OCI-LY1 (cell line): Measurements from ENCODE around the gene ARHGAP44.

Source experiments
- H2AFZ ChIP-seq: fragments of 200-600 bp; sonication (generic), shearing (Covaris generic); 2 replicates; pipeline ENCODE4 v1.6.0; 2014; ENCODE audit warnings: antibody characterized with exemption, mild to moderate bottlenecking, low read length
- H3F3A ChIP-seq: fragments of 200-600 bp; sonication (generic), shearing (Covaris generic); 2 replicates; pipeline ENCODE4 v1.6.0; 2014; ENCODE audit warnings: mild to moderate bottlenecking, antibody characterized with exemption, low read length, moderate library complexity; ENCODE audit not compliant: insufficient read depth
- H3K27ac ChIP-seq: fragments of 200-600 bp; sonication (generic); 2 replicates; pipeline ENCODE4 v1.5.1; 2014; ENCODE audit warnings: low read length, mixed run types, mild to moderate bottlenecking, low read depth; ENCODE audit not compliant: poor library complexity, severe bottlenecking
- H3K27me3 ChIP-seq: fragments of 200-600 bp; sonication (generic); 2 replicates; pipeline ENCODE4 v1.6.0; 2014; ENCODE audit warnings: antibody characterized with exemption, mild to moderate bottlenecking, low read length, moderate library complexity; ENCODE audit not compliant: insufficient read depth
- H3K36me3 ChIP-seq: fragments of 200-600 bp; sonication (generic); 2 replicates; pipeline ENCODE4 v1.6.1; 2014; ENCODE audit warnings: mild to moderate bottlenecking, antibody characterized with exemption, low read length, moderate library complexity, mixed read lengths; ENCODE audit not compliant: insufficient read depth
- H3K4me1 ChIP-seq: fragments of 200-600 bp; sonication (generic); 2 replicates; pipeline ENCODE4 v1.5.1; 2014; ENCODE audit warnings: mild to moderate bottlenecking, low read length, moderate library complexity; ENCODE audit not compliant: insufficient read depth, severe bottlenecking
- H3K4me2 ChIP-seq: fragments of 200-600 bp; sonication (generic), shearing (Covaris generic); 2 replicates; pipeline ENCODE4 v1.6.1; 2014; ENCODE audit warnings: low read length
- H3K4me3 ChIP-seq: fragments of 200-600 bp; sonication (generic); 2 replicates; pipeline ENCODE4 v1.5.1; 2014; ENCODE audit warnings: low read length, low read depth, mild to moderate bottlenecking, mixed read lengths; ENCODE audit not compliant: poor library complexity, severe bottlenecking
- H3K79me2 ChIP-seq: fragments of 200-600 bp; shearing (Covaris generic); 2 replicates; pipeline ENCODE4 v1.6.1; 2016; ENCODE audit warnings: mixed run types, low read length, mixed read lengths; ENCODE audit not compliant: insufficient read depth
- H3K9ac ChIP-seq: fragments of 200-600 bp; sonication (generic), shearing (Covaris generic); 2 replicates; pipeline ENCODE4 v1.6.1; 2014; ENCODE audit warnings: mild to moderate bottlenecking, low read length, mixed read lengths
- H3K9me2 ChIP-seq: fragments of 200-600 bp; sonication (generic), shearing (Covaris generic); 2 replicates; pipeline ENCODE4 v1.6.1; 2014; ENCODE audit warnings: low read depth, mild to moderate bottlenecking, low read length, mixed read lengths
- H3K9me3 ChIP-seq: fragments of 200-600 bp; shearing (Covaris generic); 2 replicates; pipeline ENCODE4 v1.6.1; 2014; ENCODE audit warnings: low read length, mixed read lengths
- H4K20me1 ChIP-seq: fragments of 200-600 bp; sonication (generic), shearing (Covaris generic); 2 replicates; pipeline ENCODE4 v1.6.0; 2016; ENCODE audit warnings: mild to moderate bottlenecking, low read length; ENCODE audit not compliant: insufficient read depth
- EZH2 ChIP-seq: fragments of 200-600 bp; sonication (generic), shearing (Covaris generic); IDR thresholded peaks from 2 replicates; pipeline ENCODE4 v1.8.0; 2017; ENCODE audit warnings: borderline replicate concordance, mixed run types, mild to moderate bottlenecking, antibody characterized with exemption, low read length, moderate library complexity, mixed read lengths
- TF ChIP-seq, protein P1 (sequence below): fragments of 200-600 bp; sonication (generic), shearing (Covaris generic); IDR thresholded peaks from 2 replicates; pipeline ENCODE4 v1.5.1; 2017; ENCODE audit warnings: mild to moderate bottlenecking, antibody characterized with exemption, low read length, moderate library complexity, mixed read lengths

ARHGAP44 gene

DNA sequence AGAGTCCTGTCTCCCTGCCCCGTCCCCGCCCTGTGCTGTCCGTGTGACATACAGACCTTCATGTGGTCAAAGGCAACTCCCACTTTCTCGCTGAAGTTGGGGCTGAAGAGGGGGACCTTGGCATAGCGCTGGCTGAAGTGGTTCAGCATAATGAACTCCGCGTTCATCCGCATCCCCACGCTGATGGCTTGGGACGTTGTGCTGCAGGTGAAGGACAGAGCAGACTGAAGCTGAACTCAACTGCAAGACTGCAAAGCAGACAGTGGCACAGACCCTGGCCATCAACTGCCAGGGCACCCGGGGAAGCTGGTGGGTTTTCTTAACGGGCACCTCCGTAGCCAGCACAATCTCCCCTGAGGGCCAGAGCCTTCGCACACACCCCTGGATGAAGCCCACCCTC lies 204.3 kb downstream of the ARHGAP44 start:
- no peaks in the 10 kb centered on the region for H4K20me1 ChIP-seq
- H2AFZ ChIP-seq, result no peak overlapping the region
- H3K36me3 ChIP-seq, result peaks cover 90% of the 10 kb centered on the region
- no peaks in the 10 kb centered on the region for H3K9me3 ChIP-seq
- H3K9ac ChIP-seq, result no peak overlapping the region
- H3F3A ChIP-seq, result no peaks in the 10 kb centered on the region
- no peaks in the 10 kb centered on the region for H3K27me3 ChIP-seq
- H3K4me2 ChIP-seq, result no peak overlapping the region
- TF ChIP-seq EZH2, result no peak
- TF ChIP-seq, protein P1, sequence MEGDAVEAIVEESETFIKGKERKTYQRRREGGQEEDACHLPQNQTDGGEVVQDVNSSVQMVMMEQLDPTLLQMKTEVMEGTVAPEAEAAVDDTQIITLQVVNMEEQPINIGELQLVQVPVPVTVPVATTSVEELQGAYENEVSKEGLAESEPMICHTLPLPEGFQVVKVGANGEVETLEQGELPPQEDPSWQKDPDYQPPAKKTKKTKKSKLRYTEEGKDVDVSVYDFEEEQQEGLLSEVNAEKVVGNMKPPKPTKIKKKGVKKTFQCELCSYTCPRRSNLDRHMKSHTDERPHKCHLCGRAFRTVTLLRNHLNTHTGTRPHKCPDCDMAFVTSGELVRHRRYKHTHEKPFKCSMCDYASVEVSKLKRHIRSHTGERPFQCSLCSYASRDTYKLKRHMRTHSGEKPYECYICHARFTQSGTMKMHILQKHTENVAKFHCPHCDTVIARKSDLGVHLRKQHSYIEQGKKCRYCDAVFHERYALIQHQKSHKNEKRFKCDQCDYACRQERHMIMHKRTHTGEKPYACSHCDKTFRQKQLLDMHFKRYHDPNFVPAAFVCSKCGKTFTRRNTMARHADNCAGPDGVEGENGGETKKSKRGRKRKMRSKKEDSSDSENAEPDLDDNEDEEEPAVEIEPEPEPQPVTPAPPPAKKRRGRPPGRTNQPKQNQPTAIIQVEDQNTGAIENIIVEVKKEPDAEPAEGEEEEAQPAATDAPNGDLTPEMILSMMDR, result no peak
- no peaks in the 10 kb centered on the region for H3K9me2 ChIP-seq
- no peaks in the 10 kb centered on the region for H3K79me2 ChIP-seq
- H3K4me3 ChIP-seq, result no peak overlapping the region
- H3K27ac ChIP-seq, result no peak overlapping the region
- H3K4me1 ChIP-seq, result no peaks in the 10 kb centered on the region

DNA sequence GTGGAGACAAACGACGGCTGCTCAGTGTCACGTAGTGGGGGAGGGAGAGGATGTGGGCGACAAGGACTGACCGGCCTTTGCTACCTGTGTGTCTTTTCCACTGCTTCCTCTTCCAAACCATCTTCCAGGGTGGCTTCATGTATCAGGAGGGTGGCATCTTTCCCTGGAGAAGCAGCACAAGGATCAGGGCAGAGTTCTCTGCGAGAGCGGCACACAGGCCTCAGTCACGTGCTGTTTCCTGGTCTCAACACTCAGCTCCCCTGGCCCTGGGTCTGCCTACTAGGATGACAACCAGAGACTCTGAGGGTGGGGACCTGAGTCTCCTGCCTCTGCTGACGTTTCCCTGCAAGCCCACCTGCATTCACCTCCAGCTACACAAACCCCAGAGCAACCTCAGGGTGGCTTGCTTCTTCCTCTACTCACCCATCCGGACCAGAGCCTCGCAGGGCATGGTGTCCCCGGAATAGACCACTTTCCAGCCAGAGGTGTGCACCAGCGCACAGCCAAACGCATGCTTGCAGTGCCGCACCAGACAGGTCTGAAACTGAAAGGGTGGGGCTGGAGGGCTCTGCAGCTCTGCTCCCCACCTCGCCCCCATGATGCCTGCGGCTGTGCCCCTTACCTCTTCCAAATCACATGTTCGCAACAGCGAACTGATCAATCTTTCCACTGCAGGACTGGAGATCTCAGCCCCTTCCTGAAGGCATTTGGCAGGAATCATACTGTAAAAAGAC lies 205.2 kb downstream of the ARHGAP44 start:
- Histone ChIP-seq H3K4me2 (no peak overlapping the region), H3K4me3 (no peak overlapping the region), H3K27ac (no peak overlapping the region), H3K9ac (no peak overlapping the region), H3K4me1 (no peaks in the 10 kb centered on the region), H3K27me3 (no peaks in the 10 kb centered on the region), H3F3A (no peaks in the 10 kb centered on the region), H4K20me1 (no peaks in the 10 kb centered on the region), H3K9me2 (no peaks in the 10 kb centered on the region), H3K79me2 (no peaks in the 10 kb centered on the region), H3K36me3 (peaks cover 98% of the 10 kb centered on the region), H2AFZ (no peak overlapping the region), H3K9me3 (no peaks in the 10 kb centered on the region)
- TF ChIP-seq, protein P1, result no peak
- no peak for TF ChIP-seq EZH2

DNA sequence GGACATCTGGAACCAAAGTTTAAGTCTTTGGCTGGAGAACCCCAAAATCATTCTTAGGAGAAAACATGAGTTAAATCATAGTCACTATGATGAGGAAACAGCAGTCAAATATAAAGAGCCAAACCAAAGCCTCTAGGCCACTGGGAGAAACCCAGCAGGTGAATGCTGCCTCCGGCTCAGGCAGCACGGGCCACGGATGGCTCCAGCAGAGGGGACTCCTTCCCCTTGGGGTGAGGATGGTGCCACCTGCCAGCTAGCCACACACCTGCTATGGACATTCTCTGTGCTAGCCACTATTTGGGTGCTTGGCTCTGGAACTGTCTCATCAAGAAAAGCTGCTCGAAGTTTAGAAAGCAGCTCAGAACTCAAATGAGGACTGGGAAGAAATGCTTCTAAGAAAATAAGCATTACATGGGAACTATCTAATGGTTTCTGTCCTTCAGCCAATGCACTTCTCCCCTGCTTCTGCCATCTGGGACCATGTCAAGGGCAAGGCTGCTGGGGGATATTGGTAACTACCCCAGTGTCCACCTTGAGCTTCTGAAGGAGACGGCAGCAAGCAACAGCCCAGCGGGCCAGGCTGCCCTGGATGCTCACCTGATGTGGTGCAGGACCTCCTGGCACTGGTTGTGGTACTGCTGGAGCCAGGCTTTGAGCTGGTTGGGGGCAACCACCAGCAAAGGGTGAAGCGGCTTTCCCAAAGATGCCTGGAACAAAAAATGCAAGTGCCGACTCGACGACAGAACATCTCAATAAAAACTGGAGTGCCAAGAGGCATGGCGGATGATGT lies 206.0 kb downstream of the ARHGAP44 start:
- Histone ChIP-seq H3K9me3 (no peaks in the 10 kb centered on the region), H3K27me3 (no peaks in the 10 kb centered on the region), H3K27ac (no peak overlapping the region), H3F3A (no peaks in the 10 kb centered on the region), H3K9ac (no peak overlapping the region), H3K4me2 (no peak overlapping the region), H2AFZ (no peak overlapping the region), H3K4me3 (no peak overlapping the region), H3K4me1 (no peaks in the 10 kb centered on the region), H3K36me3 (peaks cover 98% of the 10 kb centered on the region), H3K79me2 (no peaks in the 10 kb centered on the region), H4K20me1 (no peaks in the 10 kb centered on the region), H3K9me2 (no peaks in the 10 kb centered on the region)
- no peak for TF ChIP-seq EZH2
